ENCODE measurements around the gene ELL. TPM values are rescaled to one million over a fixed set of nuclear protein-coding genes. Genes with fewer than 3 reads are reported as not detected.

Gene ELL
- total RNA-seq, 4 donors from 2014 or later: 9.1 to 35.1 (median 20.1) TPM

DNA sequence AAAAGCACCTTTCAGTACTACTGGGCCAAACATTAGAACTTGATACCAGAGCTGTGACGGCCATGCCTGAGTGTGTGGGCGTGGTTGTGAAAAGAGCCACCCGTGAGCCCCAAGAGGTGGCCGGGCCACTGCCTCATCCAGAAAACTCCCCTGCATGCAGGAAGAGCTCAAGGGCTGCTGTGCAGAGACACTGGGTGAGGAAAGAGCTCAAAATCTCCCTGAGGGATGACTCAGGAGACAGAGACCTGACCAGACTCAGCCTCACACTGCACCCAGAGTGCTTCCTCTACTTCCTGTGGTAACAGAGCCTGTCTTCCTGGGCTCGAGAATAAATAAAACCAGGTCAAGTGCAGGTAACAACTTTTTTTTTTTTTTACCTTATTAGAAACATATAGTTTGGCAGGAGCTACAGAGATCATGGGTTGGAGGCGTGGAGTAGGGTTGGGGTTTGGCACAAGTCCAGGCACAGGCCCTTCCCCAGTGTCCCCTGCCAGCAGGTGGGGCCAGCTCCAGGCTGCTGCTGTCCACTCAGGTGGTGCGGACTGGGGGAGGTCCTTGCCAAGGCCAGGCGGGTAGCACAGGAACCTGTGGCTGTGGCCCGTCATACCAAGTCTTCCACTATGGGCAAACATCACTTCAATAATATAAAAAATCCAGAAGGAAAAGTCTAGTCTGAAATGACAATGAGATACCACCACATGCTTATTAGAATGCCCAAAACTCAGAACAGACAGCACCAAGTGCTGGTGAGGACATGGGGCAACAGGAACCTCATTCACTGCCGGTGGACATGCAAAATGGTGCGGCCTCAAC lies 25.5 kb downstream of the ELL start:
- Histone ChIP-seq H3K4me3 (no peak overlapping the region), H3K27me3 (no peaks in the 10 kb centered on the region), H3K9me3 (no peaks in the 10 kb centered on the region), H3K27ac (replicated peaks in 1 of 4) (no peak overlapping the region), H3K4me1 (peaks cover 88 to 96% (median 92%) of the 10 kb centered on the region in 4 donors), H3K36me3 (no peaks in the 10 kb centered on the region)
- no peak for DNase-seq (ENCODE audit: extremely low spot score)
- 89% methylated on average over 11 of the region's 11 CpGs for WGBS
- no peak for TF ChIP-seq POLR2AphosphoS5 (IDR thresholded peaks at IDR 0.05)
- no peak for TF ChIP-seq EP300 (IDR thresholded peaks at IDR 0.05)
- TF ChIP-seq POLR2A (IDR thresholded peaks at IDR 0.05; ENCODE audit: low read depth): no peak
- TF ChIP-seq, protein P1, sequence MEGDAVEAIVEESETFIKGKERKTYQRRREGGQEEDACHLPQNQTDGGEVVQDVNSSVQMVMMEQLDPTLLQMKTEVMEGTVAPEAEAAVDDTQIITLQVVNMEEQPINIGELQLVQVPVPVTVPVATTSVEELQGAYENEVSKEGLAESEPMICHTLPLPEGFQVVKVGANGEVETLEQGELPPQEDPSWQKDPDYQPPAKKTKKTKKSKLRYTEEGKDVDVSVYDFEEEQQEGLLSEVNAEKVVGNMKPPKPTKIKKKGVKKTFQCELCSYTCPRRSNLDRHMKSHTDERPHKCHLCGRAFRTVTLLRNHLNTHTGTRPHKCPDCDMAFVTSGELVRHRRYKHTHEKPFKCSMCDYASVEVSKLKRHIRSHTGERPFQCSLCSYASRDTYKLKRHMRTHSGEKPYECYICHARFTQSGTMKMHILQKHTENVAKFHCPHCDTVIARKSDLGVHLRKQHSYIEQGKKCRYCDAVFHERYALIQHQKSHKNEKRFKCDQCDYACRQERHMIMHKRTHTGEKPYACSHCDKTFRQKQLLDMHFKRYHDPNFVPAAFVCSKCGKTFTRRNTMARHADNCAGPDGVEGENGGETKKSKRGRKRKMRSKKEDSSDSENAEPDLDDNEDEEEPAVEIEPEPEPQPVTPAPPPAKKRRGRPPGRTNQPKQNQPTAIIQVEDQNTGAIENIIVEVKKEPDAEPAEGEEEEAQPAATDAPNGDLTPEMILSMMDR (IDR thresholded peaks at IDR 0.05): no peak
- intact Hi-C loops (cut with DNase I): no loop called here

DNA sequence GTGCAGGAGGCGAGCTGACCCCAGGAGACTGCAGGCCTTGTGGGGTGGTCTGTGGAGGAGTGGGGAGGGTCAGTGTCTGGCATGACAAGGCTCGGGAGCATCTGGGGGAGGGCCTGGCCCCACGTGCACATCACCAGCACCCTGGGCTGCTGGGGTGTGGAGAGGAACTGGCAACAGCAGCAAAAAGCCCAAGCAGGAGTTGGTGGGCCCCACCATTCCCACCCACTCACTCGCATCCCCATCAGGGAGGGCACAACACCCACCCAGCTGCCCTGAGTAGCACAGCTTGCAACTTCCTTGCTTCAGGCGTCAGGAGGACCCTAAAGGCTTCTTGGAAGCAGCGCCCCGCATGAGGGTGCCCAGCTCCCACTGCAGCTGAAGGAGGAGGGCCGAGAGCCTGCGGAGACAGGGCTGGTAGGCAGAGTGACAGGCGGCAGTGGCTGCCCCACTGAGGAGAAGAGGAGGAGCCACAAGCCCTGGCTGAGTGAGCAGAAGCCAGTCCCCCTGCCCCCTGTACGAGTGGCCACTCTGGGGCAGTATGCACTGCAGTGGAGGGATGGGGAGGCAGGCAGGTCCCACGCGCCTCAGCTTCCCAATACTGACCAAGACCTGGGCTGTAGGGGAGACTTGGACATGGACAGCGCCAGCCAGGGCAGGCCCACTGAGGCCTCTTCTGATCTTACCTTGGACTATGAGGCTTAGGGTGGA lies 26.5 kb downstream of the ELL start:
- intact Hi-C loops (cut with DNase I): no loop called here
- Histone ChIP-seq H3K27me3 (no peaks in the 10 kb centered on the region), H3K4me1 (peaks cover 80 to 86% (median 82%) of the 10 kb centered on the region in 4 donors), H3K36me3 (no peaks in the 10 kb centered on the region), H3K27ac (replicated peaks in 1 of 4) (peak overlapping the region in 1 of 4 donors; percentile 7), H3K9me3 (no peaks in the 10 kb centered on the region), H3K4me3 (no peak overlapping the region)
- TF ChIP-seq POLR2A (IDR thresholded peaks at IDR 0.05; ENCODE audit: low read depth) (no peak), EP300 (IDR thresholded peaks at IDR 0.05) (no peak), POLR2AphosphoS5 (IDR thresholded peaks at IDR 0.05) (no peak)
- TF ChIP-seq, protein P1 (IDR thresholded peaks at IDR 0.05): no peak
- 82% methylated on average over 10 of the region's 14 CpGs for WGBS
- no peak for DNase-seq (ENCODE audit: extremely low spot score)

DNA sequence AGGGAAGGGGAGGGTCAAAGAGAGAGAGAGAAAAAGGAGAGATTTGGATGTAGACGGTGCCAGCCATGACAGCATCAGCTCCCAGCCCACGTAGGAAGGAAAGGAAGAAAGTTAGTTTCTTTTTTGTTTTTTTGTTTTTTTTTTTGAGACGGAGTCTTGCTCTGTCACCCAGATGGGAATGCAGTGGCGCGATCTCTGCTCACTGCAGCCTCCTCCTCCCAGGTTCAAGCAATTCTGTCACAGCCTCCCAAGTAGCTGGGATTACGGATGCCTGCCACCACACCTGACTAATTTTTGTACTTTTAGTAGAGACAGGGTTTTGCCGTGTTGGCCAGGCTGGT lies 27.6 kb downstream of the ELL start:
- intact Hi-C loops (cut with DNase I): no loop called here
- DNase-seq (ENCODE audit: extremely low spot score): no peak
- TF ChIP-seq, protein P1 (IDR thresholded peaks at IDR 0.05): no peak
- no peak for TF ChIP-seq POLR2AphosphoS5 (IDR thresholded peaks at IDR 0.05)
- no peak for TF ChIP-seq EP300 (IDR thresholded peaks at IDR 0.05)
- Histone ChIP-seq H3K4me3 (no peak overlapping the region), H3K27ac (replicated peaks in 1 of 4) (peak overlapping the region in 3 of 4 donors; percentile 49 to 59 (median 55)), H3K4me1 (peaks cover 74 to 83% (median 81%) of the 10 kb centered on the region in 4 donors), H3K27me3 (no peaks in the 10 kb centered on the region), H3K9me3 (no peaks in the 10 kb centered on the region), H3K36me3 (no peaks in the 10 kb centered on the region)
- WGBS: 61% methylated on average over 7 of the region's 7 CpGs

DNA sequence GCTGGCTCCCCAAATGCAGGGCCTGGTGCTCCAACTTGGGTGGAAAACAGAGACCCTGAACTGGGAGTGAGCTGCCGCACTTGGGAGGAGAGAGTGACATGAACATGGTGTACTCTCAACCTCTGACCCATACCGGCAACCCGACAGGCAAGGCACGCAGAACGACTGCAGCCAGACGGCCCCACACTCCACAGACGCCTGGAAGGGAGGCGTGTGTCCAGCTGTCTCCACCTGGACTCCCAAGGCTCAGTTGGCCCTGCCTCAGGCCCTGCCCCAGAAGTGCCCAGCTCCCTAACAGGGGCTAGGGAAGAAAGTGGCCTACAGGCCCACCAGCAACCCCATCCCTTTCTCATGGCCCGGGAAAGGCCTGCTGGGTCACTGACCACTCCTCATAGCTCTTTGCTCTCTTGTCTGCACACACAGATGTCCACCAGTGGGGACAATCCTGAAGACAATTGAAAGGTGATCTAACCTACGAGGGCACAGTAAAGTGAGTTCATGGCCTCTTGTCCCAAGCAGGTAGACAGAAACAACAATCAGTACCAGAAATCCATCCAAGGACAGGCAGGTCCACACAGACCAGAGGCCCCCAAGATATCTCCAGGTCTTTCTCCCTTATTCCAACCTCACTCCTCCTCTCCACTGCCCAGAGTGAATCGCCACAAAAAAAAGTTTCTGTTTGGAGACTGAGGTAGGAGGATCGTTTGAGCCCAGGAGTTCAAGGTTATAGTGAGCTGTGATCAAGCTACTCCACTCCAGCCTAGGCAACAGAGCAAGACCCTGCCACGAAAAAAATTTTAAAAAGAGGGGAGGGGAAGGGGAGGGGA lies 28.2 kb downstream of the ELL start:
- intact Hi-C loops (cut with DNase I): no loop called here
- Histone ChIP-seq H3K4me1 (peaks cover 74 to 83% (median 81%) of the 10 kb centered on the region in 4 donors), H3K4me3 (no peak overlapping the region), H3K27ac (replicated peaks in 1 of 4) (peak overlapping the region; percentile 42 to 59 (median 52)), H3K27me3 (no peaks in the 10 kb centered on the region), H3K9me3 (no peaks in the 10 kb centered on the region), H3K36me3 (no peaks in the 10 kb centered on the region)
- WGBS: 77% methylated on average over 6 of the region's 13 CpGs
- no peak for DNase-seq (ENCODE audit: extremely low spot score)
- TF ChIP-seq POLR2AphosphoS5 (IDR thresholded peaks at IDR 0.05) (peak in 1 of 2 donors; percentile 45), EP300 (IDR thresholded peaks at IDR 0.05) (no peak), POLR2A (IDR thresholded peaks at IDR 0.05; ENCODE audit: low read depth) (no peak)
- TF ChIP-seq, protein P1 (IDR thresholded peaks at IDR 0.05): no peak
